Measurements from ENCODE around the gene ANKRD6.

ANKRD6 gene

DNA sequence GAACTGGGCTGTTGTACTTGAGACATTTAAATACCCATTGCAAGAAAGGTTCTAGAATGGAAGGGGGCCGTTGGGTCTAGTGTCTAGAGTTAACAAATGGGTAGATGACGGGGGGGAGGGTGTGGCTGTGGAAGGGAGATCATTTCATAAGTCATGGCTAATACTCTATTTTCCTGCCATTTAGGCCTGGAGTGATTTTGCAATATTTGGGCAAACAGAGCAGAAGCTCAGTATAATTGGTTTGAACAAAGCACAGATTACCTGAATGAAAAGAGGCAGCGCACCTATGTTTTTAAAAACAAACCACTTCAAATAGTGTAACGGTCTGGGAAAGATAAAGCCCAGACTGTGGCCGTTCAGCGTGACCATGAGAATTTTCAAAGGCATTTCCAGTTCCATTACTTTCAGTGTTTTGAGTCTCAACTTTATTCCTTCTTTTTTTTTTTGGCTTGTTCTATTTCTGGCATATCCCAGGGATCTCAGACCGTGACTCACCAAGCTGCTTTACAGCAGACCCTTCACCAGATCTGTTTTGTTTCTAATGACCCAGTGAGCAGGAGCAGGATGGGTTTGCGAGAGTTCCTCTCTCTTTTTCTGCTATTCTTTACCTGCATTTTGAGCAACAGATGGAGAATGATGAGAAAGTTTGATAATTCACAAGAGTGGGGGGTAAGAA lies 131.9 kb downstream of the ANKRD6 start:
- Mint-ChIP-seq H3K4me3 (no peak overlapping the region), H3K9me3 (no peaks in the 10 kb centered on the region), H3K27ac (ENCODE audit: low read depth) (no peak overlapping the region), H3K36me3 (ENCODE audit: insufficient read depth) (no peaks in the 10 kb centered on the region), H3K27me3 (no peaks in the 10 kb centered on the region), H3K4me1 (no peaks in the 10 kb centered on the region)
- DNase-seq (ENCODE audit: low spot score in 2 of 2), result no peak
- no peak for ATAC-seq (replicated peaks; ENCODE audit: extremely low read depth, poor library complexity, severe bottlenecking)

DNA sequence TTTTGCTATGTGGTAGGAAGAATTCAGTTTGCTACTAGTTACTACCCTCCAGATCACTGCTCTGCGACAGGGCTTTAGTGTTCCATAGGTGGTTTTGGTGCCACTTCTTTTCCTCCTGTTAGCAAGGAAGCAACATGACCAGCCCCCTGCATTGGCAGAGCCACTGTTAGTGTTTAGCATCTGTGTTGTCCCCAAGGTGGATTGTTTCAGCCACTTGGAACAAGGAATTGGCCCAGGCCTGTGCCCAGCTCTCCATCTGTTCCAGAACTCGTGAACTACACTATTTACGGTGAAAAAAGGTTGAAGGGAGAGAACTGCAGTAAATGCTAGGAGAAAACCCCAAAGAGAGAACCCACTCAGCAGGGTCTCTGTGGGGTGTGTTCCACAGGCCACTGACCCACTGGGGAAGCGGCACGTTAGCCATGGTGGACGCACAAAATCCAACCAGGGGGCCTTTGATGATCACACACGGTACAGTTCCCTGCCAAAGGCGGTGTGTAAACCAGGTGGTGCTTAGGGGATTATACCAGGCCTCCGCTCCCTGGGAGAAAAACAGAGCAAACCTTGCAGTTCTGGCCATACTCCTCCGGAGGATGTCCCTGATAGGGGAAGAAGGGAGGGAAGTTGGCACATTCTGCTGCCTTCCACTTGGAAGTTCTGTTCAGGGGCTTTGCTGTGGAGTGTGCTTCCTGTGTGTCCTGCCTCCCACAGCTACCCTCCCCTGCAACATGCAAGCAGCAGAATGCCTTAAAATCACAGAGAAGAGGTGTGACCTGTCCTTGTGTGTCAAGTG lies 133.3 kb downstream of the ANKRD6 start:
- H3K27ac Mint-ChIP-seq (ENCODE audit: low read depth), result no peak overlapping the region
- DNase-seq (ENCODE audit: low spot score in 2 of 2) (no peak), ATAC-seq (replicated peaks; ENCODE audit: extremely low read depth, poor library complexity, severe bottlenecking) (no peak)
- H3K4me3 Mint-ChIP-seq, result no peak overlapping the region
- no peaks in the 10 kb centered on the region for H3K4me1 Mint-ChIP-seq
- H3K9me3 Mint-ChIP-seq, result no peaks in the 10 kb centered on the region
- no peaks in the 10 kb centered on the region for H3K36me3 Mint-ChIP-seq (ENCODE audit: insufficient read depth)
- no peaks in the 10 kb centered on the region for H3K27me3 Mint-ChIP-seq

DNA sequence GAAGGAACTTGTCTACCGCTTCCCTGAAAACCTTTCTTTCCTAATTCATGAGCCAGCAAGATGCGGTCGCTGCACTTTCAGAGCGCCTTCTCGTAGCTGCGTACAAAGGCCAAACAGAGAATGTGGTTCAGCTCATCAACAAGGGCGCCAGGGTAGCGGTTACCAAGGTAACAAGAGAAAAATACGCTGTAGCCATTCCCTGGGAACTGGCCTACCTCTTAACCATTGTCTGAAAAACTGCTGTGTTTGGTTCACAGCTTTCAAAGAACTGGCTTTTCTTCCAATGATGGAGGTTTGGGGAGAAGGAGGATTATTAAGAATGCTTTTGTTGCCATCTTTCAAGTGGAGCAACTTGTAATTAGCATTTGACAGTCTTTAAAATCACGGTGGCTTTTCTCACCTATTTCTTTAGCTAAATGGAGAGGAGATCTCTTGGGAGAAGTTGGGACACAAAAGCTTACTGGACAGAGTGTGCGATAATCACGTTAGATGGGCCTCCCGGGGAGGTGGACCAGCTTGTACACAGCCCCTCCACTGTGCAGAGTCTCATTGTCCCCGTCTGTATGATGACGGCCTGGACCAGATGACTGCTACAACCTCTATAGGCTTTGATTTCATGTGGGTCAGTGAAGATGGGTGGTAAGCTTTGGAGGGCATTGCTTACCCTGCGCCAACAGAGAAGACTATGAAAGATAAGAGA lies 134.1 kb downstream of the ANKRD6 start:
- Mint-ChIP-seq H3K27ac (ENCODE audit: low read depth) (no peak overlapping the region), H3K27me3 (no peaks in the 10 kb centered on the region), H3K9me3 (no peaks in the 10 kb centered on the region), H3K4me3 (no peak overlapping the region), H3K36me3 (ENCODE audit: insufficient read depth) (no peaks in the 10 kb centered on the region), H3K4me1 (no peaks in the 10 kb centered on the region)
- ATAC-seq (replicated peaks; ENCODE audit: extremely low read depth, poor library complexity, severe bottlenecking) (no peak), DNase-seq (ENCODE audit: low spot score in 2 of 2) (no peak)

DNA sequence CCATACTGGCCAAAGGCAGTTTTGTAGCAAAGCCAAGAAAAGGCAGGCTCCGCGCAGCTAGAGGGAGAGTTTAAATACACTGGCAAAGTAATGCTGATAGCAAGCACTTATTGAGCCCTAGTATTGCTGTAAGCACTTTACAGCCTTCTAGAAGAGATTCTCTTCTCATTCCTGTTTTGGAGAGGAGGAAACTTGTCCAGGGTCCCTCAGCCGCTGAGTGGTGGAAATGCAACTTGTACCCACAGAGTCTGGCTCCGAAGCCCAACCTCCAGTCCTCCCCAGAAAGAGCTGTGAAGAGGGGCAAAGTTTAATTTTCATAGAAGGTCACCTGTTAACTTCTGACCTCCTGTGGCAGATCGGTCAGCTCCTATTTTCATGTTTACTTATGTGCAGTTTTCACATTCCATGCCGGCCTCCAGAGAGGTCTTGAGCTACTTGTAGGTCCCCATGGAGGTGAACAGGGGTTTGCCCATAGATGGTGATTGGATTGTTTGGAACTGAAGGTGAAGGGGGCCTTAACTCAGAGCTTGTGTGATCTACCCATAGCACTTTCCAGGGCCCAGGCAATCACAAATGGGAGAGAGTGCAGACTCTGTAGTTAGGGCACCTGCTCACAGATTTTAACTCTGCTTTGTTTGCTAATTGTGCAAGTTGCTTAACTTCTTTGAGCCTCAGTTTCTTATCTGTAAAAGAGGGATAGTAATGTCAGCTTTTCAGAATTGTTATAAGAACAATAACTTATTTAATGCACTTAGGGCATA lies 134.9 kb downstream of the ANKRD6 start:
- H3K36me3 Mint-ChIP-seq (ENCODE audit: insufficient read depth), result no peaks in the 10 kb centered on the region

DNA sequence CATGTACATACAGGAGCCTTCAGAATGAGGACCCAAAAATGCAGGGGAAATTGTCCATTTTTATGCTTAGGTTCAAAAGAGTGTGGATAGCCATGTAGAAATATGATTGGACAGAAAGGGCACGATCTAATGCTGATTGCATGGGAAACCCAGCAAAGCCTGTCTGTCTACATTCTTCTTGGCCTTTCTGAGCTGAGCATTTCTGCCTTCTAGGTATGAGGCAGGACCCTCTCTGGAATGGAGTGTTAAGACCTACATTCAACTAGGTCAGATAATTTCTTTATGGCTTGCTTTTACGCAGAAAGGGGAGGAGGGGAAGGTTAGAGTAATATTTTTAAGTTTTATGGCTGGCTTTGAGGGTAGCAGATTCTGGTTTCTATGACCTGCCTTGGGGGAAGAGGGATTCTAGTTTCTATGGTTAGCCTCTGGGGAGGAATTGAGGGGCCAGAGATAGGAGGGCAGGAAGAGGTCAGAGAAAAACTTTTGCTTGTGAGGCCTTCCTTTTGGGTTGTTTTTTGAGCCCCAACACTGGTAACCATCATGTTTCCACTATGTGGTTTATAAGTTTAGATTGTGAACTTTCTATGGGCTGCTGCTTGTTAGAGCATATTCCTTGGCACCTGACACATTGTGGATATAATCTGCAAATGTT lies 142.1 kb downstream of the ANKRD6 start:
- Mint-ChIP-seq H3K27me3 (no peaks in the 10 kb centered on the region), H3K27ac (ENCODE audit: low read depth) (no peak overlapping the region), H3K4me1 (no peaks in the 10 kb centered on the region), H3K36me3 (ENCODE audit: insufficient read depth) (peaks cover 2% of the 10 kb centered on the region), H3K9me3 (no peaks in the 10 kb centered on the region), H3K4me3 (no peak overlapping the region)
- ATAC-seq (replicated peaks; ENCODE audit: extremely low read depth, poor library complexity, severe bottlenecking), result no peak
- DNase-seq (ENCODE audit: low spot score in 2 of 2), result no peak

More for the DNA sequence above, 134.9 kb downstream of the ANKRD6 start:
- Mint-ChIP-seq H3K4me3 (no peak overlapping the region), H3K4me1 (no peaks in the 10 kb centered on the region), H3K27me3 (no peaks in the 10 kb centered on the region), H3K27ac (ENCODE audit: low read depth) (no peak overlapping the region), H3K9me3 (no peaks in the 10 kb centered on the region)
- no peak for DNase-seq (ENCODE audit: low spot score in 2 of 2)
- no peak for ATAC-seq (replicated peaks; ENCODE audit: extremely low read depth, poor library complexity, severe bottlenecking)

DNA sequence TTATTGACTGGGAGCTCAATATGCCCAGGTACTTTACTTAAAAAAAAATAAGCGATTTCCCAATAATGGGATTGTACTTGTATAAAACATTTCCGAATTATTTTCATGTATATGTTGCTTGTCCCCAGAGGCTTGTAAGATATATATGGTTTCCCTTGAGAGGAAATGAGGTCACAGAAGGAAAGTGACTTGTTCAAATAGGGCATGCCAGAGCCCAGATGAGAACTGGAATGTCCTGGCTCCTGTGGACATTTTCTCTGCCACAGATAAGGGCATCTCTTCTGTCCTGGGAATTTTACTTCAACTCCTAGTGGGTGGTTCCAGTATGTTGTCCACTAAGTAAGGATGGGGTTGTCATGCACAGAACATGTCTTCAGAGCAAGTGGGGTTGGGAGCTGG lies 142.6 kb downstream of the ANKRD6 start:
- no peak overlapping the region for H3K4me3 Mint-ChIP-seq
- DNase-seq (ENCODE audit: low spot score in 2 of 2), result no peak
- no peak overlapping the region for H3K27ac Mint-ChIP-seq (ENCODE audit: low read depth)
- no peak for ATAC-seq (replicated peaks; ENCODE audit: extremely low read depth, poor library complexity, severe bottlenecking)
- no peaks in the 10 kb centered on the region for H3K9me3 Mint-ChIP-seq
- peaks cover 2% of the 10 kb centered on the region for H3K36me3 Mint-ChIP-seq (ENCODE audit: insufficient read depth)
- H3K4me1 Mint-ChIP-seq, result no peaks in the 10 kb centered on the region
- H3K27me3 Mint-ChIP-seq, result no peaks in the 10 kb centered on the region

DNA sequence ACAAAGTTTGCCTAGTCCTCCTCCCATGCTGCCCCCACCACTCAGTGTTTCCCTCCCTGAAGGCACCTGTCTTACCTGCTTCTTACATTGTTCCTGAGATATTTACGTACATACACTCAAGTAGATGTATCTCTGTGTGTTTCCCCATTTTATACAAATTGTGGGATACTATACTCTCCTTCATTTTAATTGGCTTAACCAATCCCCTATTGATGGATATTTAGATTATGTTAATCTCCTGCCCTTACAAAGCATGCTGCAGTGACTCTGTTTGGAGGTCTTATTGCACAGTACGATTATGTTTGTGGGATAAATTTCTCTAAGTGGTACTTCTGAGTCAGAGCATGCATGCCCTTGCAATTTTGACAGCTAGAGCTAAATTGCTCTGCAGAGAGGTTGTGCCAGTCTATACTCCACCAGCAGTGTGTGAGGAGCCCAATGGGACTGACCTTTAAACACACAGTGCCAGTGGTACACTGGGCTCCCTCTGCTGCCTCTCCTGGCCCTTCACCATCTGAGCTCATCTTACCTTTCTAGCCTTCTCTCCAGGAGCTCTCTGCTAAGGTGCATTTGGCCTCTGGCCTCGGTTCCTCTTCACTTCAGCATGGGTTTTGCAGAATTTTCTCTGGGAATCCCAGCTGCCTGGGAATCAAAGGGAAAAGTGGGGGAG lies 148.2 kb downstream of the ANKRD6 start:
- Mint-ChIP-seq H3K9me3 (no peaks in the 10 kb centered on the region), H3K36me3 (ENCODE audit: insufficient read depth) (peaks cover 3% of the 10 kb centered on the region), H3K4me3 (no peak overlapping the region), H3K4me1 (no peaks in the 10 kb centered on the region), H3K27me3 (no peaks in the 10 kb centered on the region), H3K27ac (ENCODE audit: low read depth) (no peak overlapping the region)
- no peak for ATAC-seq (replicated peaks; ENCODE audit: extremely low read depth, poor library complexity, severe bottlenecking)
- DNase-seq (ENCODE audit: low spot score in 2 of 2), result no peak

DNA sequence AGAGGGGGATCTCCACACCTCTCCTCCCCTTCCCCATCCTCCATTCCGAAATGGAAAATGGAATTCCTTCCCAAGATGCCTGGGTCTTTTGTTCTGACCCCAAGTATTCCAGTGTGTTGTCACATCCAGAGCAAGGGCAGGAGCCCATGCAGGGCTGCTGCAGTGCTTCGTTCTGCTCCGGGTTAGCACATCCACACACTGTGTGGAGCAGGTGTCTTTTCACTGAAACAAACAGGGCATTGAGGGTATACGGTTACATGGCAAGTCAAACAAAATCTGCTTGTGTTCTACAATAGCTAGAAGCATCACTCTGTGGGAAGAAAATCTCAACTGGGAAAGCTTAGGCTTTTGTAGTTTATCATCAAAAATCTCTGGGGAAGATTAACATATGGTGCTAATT lies 148.7 kb downstream of the ANKRD6 start:
- Mint-ChIP-seq H3K27ac (ENCODE audit: low read depth) (no peak overlapping the region), H3K9me3 (no peaks in the 10 kb centered on the region), H3K4me1 (no peaks in the 10 kb centered on the region), H3K4me3 (no peak overlapping the region), H3K36me3 (ENCODE audit: insufficient read depth) (peaks cover 2% of the 10 kb centered on the region), H3K27me3 (no peaks in the 10 kb centered on the region)
- DNase-seq (ENCODE audit: low spot score in 2 of 2) (no peak), ATAC-seq (replicated peaks; ENCODE audit: extremely low read depth, poor library complexity, severe bottlenecking) (no peak)

DNA sequence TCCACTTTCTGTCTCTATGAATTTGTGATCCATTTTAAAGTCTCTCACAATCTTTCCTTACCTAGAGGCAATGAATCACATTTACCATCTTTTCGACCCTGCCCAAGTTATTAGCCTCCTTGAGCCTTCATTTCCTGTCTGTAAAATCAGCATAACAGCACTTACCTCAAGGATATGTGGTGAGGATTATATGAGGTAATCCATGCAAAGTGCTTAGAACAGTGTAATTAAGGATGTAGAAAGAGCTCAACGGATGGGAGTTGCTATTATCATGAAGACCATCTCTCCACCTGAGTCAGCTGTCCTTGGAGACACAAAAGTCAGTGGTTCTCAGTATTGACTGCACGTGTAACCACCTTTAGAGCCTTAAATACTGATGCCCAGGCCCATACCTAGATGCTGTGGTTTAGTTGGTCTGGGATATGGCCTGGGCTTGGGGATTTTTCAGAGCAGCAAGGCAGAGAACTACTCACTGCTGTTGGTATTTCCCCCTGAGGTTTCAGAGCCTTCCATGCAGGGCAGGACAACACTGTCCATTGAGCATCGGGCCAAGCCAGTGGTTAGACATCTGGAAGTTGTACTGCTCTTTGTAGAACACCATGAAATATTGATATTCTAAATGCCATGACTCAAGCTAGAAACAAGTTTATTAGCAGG lies 149.8 kb downstream of the ANKRD6 start:
- no peak for DNase-seq (ENCODE audit: low spot score in 2 of 2)
- no peak for ATAC-seq (replicated peaks; ENCODE audit: extremely low read depth, poor library complexity, severe bottlenecking)
- Mint-ChIP-seq H3K27ac (ENCODE audit: low read depth) (no peak overlapping the region), H3K27me3 (no peaks in the 10 kb centered on the region), H3K4me1 (no peaks in the 10 kb centered on the region), H3K9me3 (no peaks in the 10 kb centered on the region), H3K36me3 (ENCODE audit: insufficient read depth) (peaks cover 2% of the 10 kb centered on the region), H3K4me3 (no peak overlapping the region)

DNA sequence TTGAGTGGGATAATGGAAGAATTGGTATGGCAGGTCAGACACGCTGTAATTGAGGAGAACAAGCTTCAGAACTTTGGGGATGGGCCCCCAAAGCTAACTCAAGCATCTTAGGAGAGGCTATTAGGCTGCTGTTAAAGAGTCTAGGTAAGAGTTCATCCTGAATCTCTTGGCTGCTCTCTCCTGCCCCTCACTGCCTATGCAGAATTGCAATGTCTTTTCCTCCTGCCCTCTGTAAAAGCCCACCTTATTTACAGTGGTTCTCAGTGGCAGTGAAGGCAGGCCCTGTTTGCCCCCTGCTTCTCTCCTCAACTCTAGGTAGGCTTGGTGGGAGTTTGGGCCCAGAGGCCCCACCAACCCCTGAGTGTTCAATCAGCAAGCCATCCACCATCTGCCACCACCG lies 150.6 kb downstream of the ANKRD6 start:
- DNase-seq (ENCODE audit: low spot score in 2 of 2) (no peak), ATAC-seq (replicated peaks; ENCODE audit: extremely low read depth, poor library complexity, severe bottlenecking) (no peak)
- H3K27ac Mint-ChIP-seq (ENCODE audit: low read depth), result no peak overlapping the region
- H3K9me3 Mint-ChIP-seq, result no peaks in the 10 kb centered on the region
- peaks cover 2% of the 10 kb centered on the region for H3K36me3 Mint-ChIP-seq (ENCODE audit: insufficient read depth)
- H3K4me1 Mint-ChIP-seq, result no peaks in the 10 kb centered on the region
- no peak overlapping the region for H3K4me3 Mint-ChIP-seq
- no peaks in the 10 kb centered on the region for H3K27me3 Mint-ChIP-seq

DNA sequence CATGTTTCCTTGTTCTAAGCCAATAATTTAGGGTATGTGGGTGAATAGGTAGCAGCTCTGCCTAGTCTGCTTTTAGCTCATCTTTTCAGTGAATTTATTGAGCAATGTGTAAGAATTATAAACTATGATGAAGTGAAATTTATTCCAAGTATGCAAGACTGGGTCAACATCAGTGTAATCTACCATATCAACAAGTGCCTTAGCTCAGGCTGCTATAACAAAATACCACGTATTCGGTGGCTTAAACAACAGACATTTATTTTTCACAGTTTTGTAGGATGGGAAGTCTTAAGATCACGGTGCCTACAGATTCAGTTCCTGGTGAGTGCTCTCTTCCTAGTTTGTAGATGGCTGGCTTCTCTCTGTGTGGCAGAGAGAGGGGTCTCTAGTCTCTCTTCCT lies 151.6 kb downstream of the ANKRD6 start:
- DNase-seq (ENCODE audit: low spot score in 2 of 2), result no peak
- Mint-ChIP-seq H3K36me3 (ENCODE audit: insufficient read depth) (peaks cover 2% of the 10 kb centered on the region), H3K4me1 (no peaks in the 10 kb centered on the region), H3K27me3 (no peaks in the 10 kb centered on the region), H3K27ac (ENCODE audit: low read depth) (no peak overlapping the region), H3K9me3 (no peaks in the 10 kb centered on the region), H3K4me3 (no peak overlapping the region)
- ATAC-seq (replicated peaks; ENCODE audit: extremely low read depth, poor library complexity, severe bottlenecking), result no peak
